ENCODE data around the gene TCFL5. TPM values are rescaled to one million over a fixed set of nuclear protein-coding genes. Genes with fewer than 3 reads are reported as not detected.

The TCFL5 gene
- total and polyA plus RNA-seq, 3 experiments from 2014 or later, result 1.4 to 6.2 (median 4.6) TPM

- H3K27me3 ChIP-seq (ENCODE audit: insufficient read depth, low read length, poor library complexity, severe bottlenecking), result peaks cover 22% of the 10 kb centered on the region
- Mint-ChIP-seq H3K4me1 (peaks cover 9 to 22% (median 10%) of the 10 kb centered on the region in 3 donors), H3K4me3 (peak overlapping the region in 1 of 7 donors; percentile 1), H3K27ac (peak overlapping the region in 1 of 8 donors; percentile 47), H3K27me3 (peaks cover 16 to 27% of the 10 kb centered on the region in 2 donors), H3K9me3 (peaks cover 0 to 2% (median 0%) of the 10 kb centered on the region in 5 donors), H3K36me3 (peaks cover 0 to 40% (median 0%) of the 10 kb centered on the region in 3 donors)
- peaks cover 21% of the 10 kb centered on the region for H3K36me3 ChIP-seq (ENCODE audit: insufficient read depth, low read length)
- no peak overlapping the region for H3K27ac ChIP-seq (ENCODE audit: low read depth, low read length)
- H3K9me3 ChIP-seq (ENCODE audit: low read length), result no peaks in the 10 kb centered on the region
- peaks cover 10% of the 10 kb centered on the region for H3K4me1 ChIP-seq (ENCODE audit: insufficient read depth, low read length)
- POLR2A ChIA-PET, result interaction anchor here (0.6 to 1.4 kb wide), 2 partner anchors 9 to 105 kb away, joined by 3 to 4 read pairs; partner anchors contain the start of gene OGFR
- no peak overlapping the region for H3K4me3 ChIP-seq (ENCODE audit: low read length)
- CTCF ChIA-PET, result interaction anchor here (1.4 kb wide), 1 partner anchor 75 kb away, joined by 3 read pairs; no protein-coding TSS in a partner anchor
- DNase-seq, result no peak
Observed at GRCh38 chr20:62814060-62814708, 47.4 kb downstream of the TCFL5 start.

GRCh38 chr20:62813588-62813987 lies 48.0 kb downstream of the TCFL5 start:
- no peak for DNase-seq
- peaks cover 0 to 43% (median 0%) of the 10 kb centered on the region in 3 donors for H3K36me3 Mint-ChIP-seq
- Histone ChIP-seq H3K4me3 (ENCODE audit: low read length) (no peak overlapping the region), H3K27ac (ENCODE audit: low read depth, low read length) (no peak overlapping the region), H3K4me1 (ENCODE audit: insufficient read depth, low read length) (peaks cover 10% of the 10 kb centered on the region), H3K36me3 (ENCODE audit: insufficient read depth, low read length) (peaks cover 25% of the 10 kb centered on the region), H3K27me3 (ENCODE audit: insufficient read depth, low read length, poor library complexity, severe bottlenecking) (peaks cover 18% of the 10 kb centered on the region), H3K9me3 (ENCODE audit: low read length) (no peaks in the 10 kb centered on the region)
- no peak overlapping the region for H3K4me3 Mint-ChIP-seq
- ChIA-PET POLR2A (no interaction called here), CTCF (no interaction called here)
- H3K27me3 Mint-ChIP-seq, result peaks cover 16 to 27% of the 10 kb centered on the region in 2 donors
- H3K4me1 Mint-ChIP-seq, result peaks cover 9 to 22% (median 10%) of the 10 kb centered on the region in 3 donors
- H3K27ac Mint-ChIP-seq, result peak overlapping the region in 1 of 8 donors; percentile 47
- peaks cover 0 to 2% (median 0%) of the 10 kb centered on the region in 5 donors for H3K9me3 Mint-ChIP-seq

- DNase-seq, result no peak
- H3K27ac Mint-ChIP-seq, result no peak overlapping the region
- ChIA-PET CTCF (no interaction called here), POLR2A (no interaction called here)
- Histone ChIP-seq H3K36me3 (ENCODE audit: insufficient read depth, low read length) (peaks cover 26% of the 10 kb centered on the region), H3K9me3 (ENCODE audit: low read length) (no peaks in the 10 kb centered on the region), H3K27me3 (ENCODE audit: insufficient read depth, low read length, poor library complexity, severe bottlenecking) (peaks cover 13% of the 10 kb centered on the region), H3K4me1 (ENCODE audit: insufficient read depth, low read length) (peaks cover 16% of the 10 kb centered on the region), H3K4me3 (ENCODE audit: low read length) (no peak overlapping the region), H3K27ac (ENCODE audit: low read depth, low read length) (no peak overlapping the region)
- H3K36me3 Mint-ChIP-seq, result peaks cover 4 to 49% (median 5%) of the 10 kb centered on the region in 3 donors
- H3K4me1 Mint-ChIP-seq, result peaks cover 13 to 29% (median 15%) of the 10 kb centered on the region in 3 donors
- H3K4me3 Mint-ChIP-seq, result no peak overlapping the region
- peaks cover 10 to 21% of the 10 kb centered on the region in 2 donors for H3K27me3 Mint-ChIP-seq
- peaks cover 0 to 2% (median 0%) of the 10 kb centered on the region in 5 donors for H3K9me3 Mint-ChIP-seq
Observed at GRCh38 chr20:62812907-62813200, 48.8 kb downstream of the TCFL5 start.

DNA sequence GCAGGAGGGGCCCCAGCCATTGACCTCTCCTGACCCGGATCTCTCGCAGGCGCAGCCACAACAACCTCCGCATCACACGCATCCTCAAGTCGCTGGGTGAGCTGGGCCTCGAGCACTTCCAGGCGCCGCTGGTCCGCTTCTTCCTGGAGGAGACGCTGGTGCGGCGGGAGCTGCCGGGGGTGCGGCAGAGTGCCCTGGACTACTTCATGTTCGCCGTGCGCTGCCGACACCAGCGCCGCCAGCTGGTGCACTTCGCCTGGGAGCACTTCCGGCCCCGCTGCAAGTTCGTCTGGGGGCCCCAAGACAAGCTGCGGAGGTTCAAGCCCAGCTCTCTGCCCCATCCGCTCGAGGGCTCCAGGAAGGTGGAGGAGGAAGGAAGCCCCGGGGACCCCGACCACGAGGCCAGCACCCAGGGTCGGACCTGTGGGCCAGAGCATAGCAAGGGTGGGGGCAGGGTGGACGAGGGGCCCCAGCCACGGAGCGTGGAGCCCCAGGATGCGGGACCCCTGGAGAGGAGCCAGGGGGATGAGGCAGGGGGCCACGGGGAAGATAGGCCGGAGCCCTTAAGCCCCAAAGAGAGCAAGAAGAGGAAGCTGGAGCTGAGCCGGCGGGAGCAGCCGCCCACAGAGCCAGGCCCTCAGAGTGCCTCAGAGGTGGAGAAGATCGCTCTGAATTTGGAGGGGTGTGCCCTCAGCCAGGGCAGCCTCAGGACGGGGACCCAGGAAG lies 49.3 kb downstream of the TCFL5 start:
- no peak overlapping the region for H3K27ac ChIP-seq (ENCODE audit: low read depth, low read length)
- H3K4me3 Mint-ChIP-seq, result no peak overlapping the region
- peaks cover 0 to 2% (median 0%) of the 10 kb centered on the region in 5 donors for H3K9me3 Mint-ChIP-seq
- H3K4me1 ChIP-seq (ENCODE audit: insufficient read depth, low read length), result peaks cover 22% of the 10 kb centered on the region
- H3K4me3 ChIP-seq (ENCODE audit: low read length), result no peak overlapping the region
- H3K27ac Mint-ChIP-seq, result peak overlapping the region in 1 of 8 donors; percentile 74
- CTCF ChIA-PET, result no interaction called here
- peaks cover 4 to 54% (median 5%) of the 10 kb centered on the region in 3 donors for H3K36me3 Mint-ChIP-seq
- peaks cover 29% of the 10 kb centered on the region for H3K36me3 ChIP-seq (ENCODE audit: insufficient read depth, low read length)
- DNase-seq, result no peak
- no peaks in the 10 kb centered on the region for H3K9me3 ChIP-seq (ENCODE audit: low read length)
- H3K27me3 Mint-ChIP-seq, result peaks cover 8 to 19% of the 10 kb centered on the region in 2 donors
- POLR2A ChIA-PET, result no interaction called here
- peaks cover 15 to 34% (median 19%) of the 10 kb centered on the region in 3 donors for H3K4me1 Mint-ChIP-seq
- H3K27me3 ChIP-seq (ENCODE audit: insufficient read depth, low read length, poor library complexity, severe bottlenecking), result peaks cover 8% of the 10 kb centered on the region

DNA sequence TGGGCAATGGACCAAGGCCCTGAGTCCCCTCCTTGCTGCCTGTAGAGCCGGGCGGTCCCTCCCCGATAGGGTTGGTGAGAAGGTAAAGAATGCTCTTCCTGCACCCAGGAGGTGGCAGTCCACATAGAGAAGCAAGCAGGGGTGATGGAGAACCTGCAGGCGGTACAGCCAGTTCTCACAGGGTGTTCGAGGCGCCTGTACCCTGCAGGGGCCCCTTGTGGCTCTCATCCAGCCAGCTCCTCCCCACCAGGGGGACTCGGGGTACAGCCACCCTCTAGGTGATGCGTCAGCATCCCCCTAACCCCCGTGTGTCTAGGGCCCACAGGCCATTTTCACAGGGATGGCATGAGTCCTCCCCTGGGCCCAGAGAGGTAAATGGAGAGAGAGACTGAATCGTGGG lies 49.9 kb downstream of the TCFL5 start:
- ChIA-PET CTCF (no interaction called here), POLR2A (interaction anchor here (0.6 kb wide), 1 partner anchor 401 kb away, joined by 3 read pairs; no protein-coding TSS in a partner anchor)
- peaks cover 4 to 59% (median 5%) of the 10 kb centered on the region in 3 donors for H3K36me3 Mint-ChIP-seq
- DNase-seq, result no peak
- no peak overlapping the region for H3K4me3 ChIP-seq (ENCODE audit: low read length)
- peaks cover 28% of the 10 kb centered on the region for H3K4me1 ChIP-seq (ENCODE audit: insufficient read depth, low read length)
- no peaks in the 10 kb centered on the region for H3K9me3 ChIP-seq (ENCODE audit: low read length)
- H3K27me3 Mint-ChIP-seq, result peaks cover 8 to 19% of the 10 kb centered on the region in 2 donors
- no peak overlapping the region for H3K4me3 Mint-ChIP-seq
- no peak overlapping the region for H3K27ac ChIP-seq (ENCODE audit: low read depth, low read length)
- peaks cover 0 to 2% (median 0%) of the 10 kb centered on the region in 5 donors for H3K9me3 Mint-ChIP-seq
- H3K4me1 Mint-ChIP-seq, result peaks cover 17 to 39% (median 22%) of the 10 kb centered on the region in 3 donors
- peaks cover 8% of the 10 kb centered on the region for H3K27me3 ChIP-seq (ENCODE audit: insufficient read depth, low read length, poor library complexity, severe bottlenecking)
- no peak overlapping the region for H3K27ac Mint-ChIP-seq
- peaks cover 29% of the 10 kb centered on the region for H3K36me3 ChIP-seq (ENCODE audit: insufficient read depth, low read length)

- H3K4me1 Mint-ChIP-seq, result peaks cover 20 to 40% (median 26%) of the 10 kb centered on the region in 3 donors
Observed at GRCh38 chr20:62811320-62811719, 50.3 kb downstream of the TCFL5 start.

GRCh38 chr20:62809530-62810428 lies 51.8 kb downstream of the TCFL5 start:
- Histone ChIP-seq H3K36me3 (ENCODE audit: insufficient read depth, low read length) (peaks cover 29% of the 10 kb centered on the region), H3K4me3 (ENCODE audit: low read length) (no peak overlapping the region), H3K27me3 (ENCODE audit: insufficient read depth, low read length, poor library complexity, severe bottlenecking) (no peaks in the 10 kb centered on the region), H3K4me1 (ENCODE audit: insufficient read depth, low read length) (peaks cover 30% of the 10 kb centered on the region), H3K9me3 (ENCODE audit: low read length) (no peaks in the 10 kb centered on the region), H3K27ac (ENCODE audit: low read depth, low read length) (no peak overlapping the region)
- H3K4me1 Mint-ChIP-seq, result peaks cover 16 to 34% (median 20%) of the 10 kb centered on the region in 3 donors
- H3K4me3 Mint-ChIP-seq, result no peak overlapping the region
- ChIA-PET CTCF (interaction anchor here (0.9 to 2.4 kb wide), 7 partner anchors 18 to 310 kb away, joined by 3 to 20 read pairs (median 5); no protein-coding TSS in a partner anchor), POLR2A (no interaction called here)
- no peak for DNase-seq
- peaks cover 3% of the 10 kb centered on the region in 2 donors for H3K27me3 Mint-ChIP-seq
- no peak overlapping the region for H3K27ac Mint-ChIP-seq
- no peaks in the 10 kb centered on the region for H3K9me3 Mint-ChIP-seq
- H3K36me3 Mint-ChIP-seq, result peaks cover 4 to 67% (median 5%) of the 10 kb centered on the region in 3 donors

More at GRCh38 chr20:62811320-62811719, 50.3 kb downstream of the TCFL5 start:
- Mint-ChIP-seq H3K27me3 (peaks cover 8 to 15% of the 10 kb centered on the region in 2 donors), H3K9me3 (peaks cover 0 to 2% (median 0%) of the 10 kb centered on the region in 5 donors), H3K27ac (no peak overlapping the region), H3K4me3 (no peak overlapping the region), H3K36me3 (peaks cover 4 to 62% (median 5%) of the 10 kb centered on the region in 3 donors)
- H3K27ac ChIP-seq (ENCODE audit: low read depth, low read length), result no peak overlapping the region
- H3K9me3 ChIP-seq (ENCODE audit: low read length), result no peaks in the 10 kb centered on the region
- ChIA-PET CTCF (no interaction called here), POLR2A (interaction anchor here (0.6 kb wide), 1 partner anchor 401 kb away, joined by 3 read pairs; no protein-coding TSS in a partner anchor)
- DNase-seq, result no peak
- H3K36me3 ChIP-seq (ENCODE audit: insufficient read depth, low read length), result peaks cover 29% of the 10 kb centered on the region
- peaks cover 29% of the 10 kb centered on the region for H3K4me1 ChIP-seq (ENCODE audit: insufficient read depth, low read length)
- peaks cover 5% of the 10 kb centered on the region for H3K27me3 ChIP-seq (ENCODE audit: insufficient read depth, low read length, poor library complexity, severe bottlenecking)
- H3K4me3 ChIP-seq (ENCODE audit: low read length), result no peak overlapping the region

All from CD8-positive, alpha-beta memory T cell (primary cell).